ENCODE measurements around the gene CDK5RAP2.

The CDK5RAP2 gene

GRCh38 chr9:120345379-120345778, 234.6 kb downstream of the CDK5RAP2 start:
- H3K36me3 Mint-ChIP-seq (ENCODE audit: low read depth), result no peaks in the 10 kb centered on the region
- peaks cover 4% of the 10 kb centered on the region for H3K4me1 Mint-ChIP-seq
- no peak overlapping the region for H3K4me3 Mint-ChIP-seq
- TF ChIP-seq, protein P1, sequence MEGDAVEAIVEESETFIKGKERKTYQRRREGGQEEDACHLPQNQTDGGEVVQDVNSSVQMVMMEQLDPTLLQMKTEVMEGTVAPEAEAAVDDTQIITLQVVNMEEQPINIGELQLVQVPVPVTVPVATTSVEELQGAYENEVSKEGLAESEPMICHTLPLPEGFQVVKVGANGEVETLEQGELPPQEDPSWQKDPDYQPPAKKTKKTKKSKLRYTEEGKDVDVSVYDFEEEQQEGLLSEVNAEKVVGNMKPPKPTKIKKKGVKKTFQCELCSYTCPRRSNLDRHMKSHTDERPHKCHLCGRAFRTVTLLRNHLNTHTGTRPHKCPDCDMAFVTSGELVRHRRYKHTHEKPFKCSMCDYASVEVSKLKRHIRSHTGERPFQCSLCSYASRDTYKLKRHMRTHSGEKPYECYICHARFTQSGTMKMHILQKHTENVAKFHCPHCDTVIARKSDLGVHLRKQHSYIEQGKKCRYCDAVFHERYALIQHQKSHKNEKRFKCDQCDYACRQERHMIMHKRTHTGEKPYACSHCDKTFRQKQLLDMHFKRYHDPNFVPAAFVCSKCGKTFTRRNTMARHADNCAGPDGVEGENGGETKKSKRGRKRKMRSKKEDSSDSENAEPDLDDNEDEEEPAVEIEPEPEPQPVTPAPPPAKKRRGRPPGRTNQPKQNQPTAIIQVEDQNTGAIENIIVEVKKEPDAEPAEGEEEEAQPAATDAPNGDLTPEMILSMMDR (IDR thresholded peaks at IDR 0.05; ENCODE audit: unreplicated experiment in 3 of 3), result no peak
- H3K9me3 Mint-ChIP-seq, result no peaks in the 10 kb centered on the region
- H3K27me3 Mint-ChIP-seq (ENCODE audit: low read depth), result peaks cover 4% of the 10 kb centered on the region
- H3K27ac Mint-ChIP-seq, result no peak overlapping the region

GRCh38 chr9:120344230-120344629, 235.7 kb downstream of the CDK5RAP2 start:
- Mint-ChIP-seq H3K36me3 (ENCODE audit: low read depth) (no peaks in the 10 kb centered on the region), H3K27ac (no peak overlapping the region), H3K27me3 (ENCODE audit: low read depth) (peaks cover 4% of the 10 kb centered on the region), H3K4me1 (peaks cover 4% of the 10 kb centered on the region), H3K9me3 (no peaks in the 10 kb centered on the region), H3K4me3 (no peak overlapping the region)
- TF ChIP-seq, protein P1 (IDR thresholded peaks at IDR 0.05; ENCODE audit: unreplicated experiment in 3 of 3), result no peak

DNA sequence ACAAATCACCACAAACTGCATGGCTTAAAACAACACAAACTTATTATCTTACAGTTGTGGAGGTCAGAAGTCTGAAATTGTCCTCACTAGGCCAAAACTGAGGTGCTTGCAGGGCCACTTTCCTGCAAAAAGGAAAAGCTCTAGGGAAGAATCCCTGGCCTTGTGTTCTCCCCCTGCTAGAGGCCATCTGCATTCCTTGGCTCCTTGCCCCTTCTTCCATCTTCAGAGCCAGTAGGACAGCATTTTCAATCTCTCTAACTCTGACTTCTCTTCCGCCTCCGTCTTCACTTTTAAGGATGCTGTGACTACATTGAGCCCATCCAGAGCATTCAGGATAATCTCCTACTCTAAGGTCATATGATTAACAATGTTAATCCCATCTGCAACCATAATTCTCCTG, 236.6 kb downstream of the CDK5RAP2 start:
- TF ChIP-seq, protein P1 (IDR thresholded peaks at IDR 0.05; ENCODE audit: unreplicated experiment in 3 of 3), result no peak
- no peaks in the 10 kb centered on the region for H3K27me3 Mint-ChIP-seq (ENCODE audit: low read depth)
- no peaks in the 10 kb centered on the region for H3K4me1 Mint-ChIP-seq
- H3K4me3 Mint-ChIP-seq, result no peak overlapping the region
- H3K27ac Mint-ChIP-seq, result no peak overlapping the region
- H3K36me3 Mint-ChIP-seq (ENCODE audit: low read depth), result no peaks in the 10 kb centered on the region
- H3K9me3 Mint-ChIP-seq, result no peaks in the 10 kb centered on the region

Data from nephron (organoid).